ENCODE data around the gene DSCAML1.
A peak's percentile ranks its signal among the peaks of the same experiment; 100 is the strongest.

Gene DSCAML1

GRCh38 chr11:117623831-117624271 is 173.2 kb downstream of the DSCAML1 start:
- Histone ChIP-seq H3K4me2 (ENCODE audit: low read length) (no peak overlapping the region), H3K36me3 (ENCODE audit: insufficient read depth, low read length) (no peaks in the 10 kb centered on the region), H3K4me3 (ENCODE audit: low read depth, low read length, poor library complexity, severe bottlenecking) (no peak overlapping the region), H3K9me3 (ENCODE audit: low read length) (no peaks in the 10 kb centered on the region), H2AFZ (ENCODE audit: low read length) (no peak overlapping the region), H3K27me3 (ENCODE audit: insufficient read depth, low read length) (no peaks in the 10 kb centered on the region), H4K20me1 (ENCODE audit: insufficient read depth, low read length) (no peaks in the 10 kb centered on the region), H3K79me2 (ENCODE audit: insufficient read depth, low read length) (no peaks in the 10 kb centered on the region), H3F3A (ENCODE audit: insufficient read depth, low read length) (no peaks in the 10 kb centered on the region), H3K9me2 (ENCODE audit: low read depth, low read length) (no peaks in the 10 kb centered on the region), H3K27ac (ENCODE audit: low read depth, low read length, poor library complexity, severe bottlenecking) (no peak overlapping the region), H3K9ac (ENCODE audit: low read length) (no peak overlapping the region), H3K4me1 (ENCODE audit: insufficient read depth, low read length, severe bottlenecking) (no peaks in the 10 kb centered on the region)
- no peak for TF ChIP-seq EZH2 (IDR thresholded peaks at IDR 0.05; ENCODE audit: borderline replicate concordance, low read length)
- TF ChIP-seq, protein P1, sequence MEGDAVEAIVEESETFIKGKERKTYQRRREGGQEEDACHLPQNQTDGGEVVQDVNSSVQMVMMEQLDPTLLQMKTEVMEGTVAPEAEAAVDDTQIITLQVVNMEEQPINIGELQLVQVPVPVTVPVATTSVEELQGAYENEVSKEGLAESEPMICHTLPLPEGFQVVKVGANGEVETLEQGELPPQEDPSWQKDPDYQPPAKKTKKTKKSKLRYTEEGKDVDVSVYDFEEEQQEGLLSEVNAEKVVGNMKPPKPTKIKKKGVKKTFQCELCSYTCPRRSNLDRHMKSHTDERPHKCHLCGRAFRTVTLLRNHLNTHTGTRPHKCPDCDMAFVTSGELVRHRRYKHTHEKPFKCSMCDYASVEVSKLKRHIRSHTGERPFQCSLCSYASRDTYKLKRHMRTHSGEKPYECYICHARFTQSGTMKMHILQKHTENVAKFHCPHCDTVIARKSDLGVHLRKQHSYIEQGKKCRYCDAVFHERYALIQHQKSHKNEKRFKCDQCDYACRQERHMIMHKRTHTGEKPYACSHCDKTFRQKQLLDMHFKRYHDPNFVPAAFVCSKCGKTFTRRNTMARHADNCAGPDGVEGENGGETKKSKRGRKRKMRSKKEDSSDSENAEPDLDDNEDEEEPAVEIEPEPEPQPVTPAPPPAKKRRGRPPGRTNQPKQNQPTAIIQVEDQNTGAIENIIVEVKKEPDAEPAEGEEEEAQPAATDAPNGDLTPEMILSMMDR (IDR thresholded peaks at IDR 0.05; ENCODE audit: low read length): no peak

DNA sequence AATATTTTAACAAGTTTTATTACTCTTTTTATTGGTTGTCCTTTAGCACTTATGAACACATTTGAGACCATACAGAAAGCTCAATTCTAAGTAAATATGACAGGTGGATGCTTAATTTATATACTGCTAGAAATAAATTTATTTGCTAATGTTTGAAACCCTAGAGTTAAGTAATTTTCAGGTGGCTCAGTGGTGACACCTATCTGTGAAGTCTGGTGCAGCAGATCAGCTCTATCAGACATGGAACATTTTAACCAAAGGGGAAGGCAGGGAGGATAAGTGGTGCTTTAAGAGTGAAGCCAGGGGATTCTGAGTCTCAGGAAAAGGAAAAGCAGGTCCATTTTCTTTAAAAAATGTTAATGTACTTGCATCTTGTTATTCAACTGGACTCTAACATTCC is 175.8 kb downstream of the DSCAML1 start:
- no peaks in the 10 kb centered on the region for H3K79me2 ChIP-seq (ENCODE audit: insufficient read depth, low read length)
- no peak overlapping the region for H2AFZ ChIP-seq (ENCODE audit: low read length)
- no peak overlapping the region for H3K9ac ChIP-seq (ENCODE audit: low read length)
- no peak overlapping the region for H3K27ac ChIP-seq (ENCODE audit: low read depth, low read length, poor library complexity, severe bottlenecking)
- H3K4me3 ChIP-seq (ENCODE audit: low read depth, low read length, poor library complexity, severe bottlenecking): no peak overlapping the region
- H3K36me3 ChIP-seq (ENCODE audit: insufficient read depth, low read length): no peaks in the 10 kb centered on the region
- H3K27me3 ChIP-seq (ENCODE audit: insufficient read depth, low read length): no peaks in the 10 kb centered on the region
- no peaks in the 10 kb centered on the region for H3K9me3 ChIP-seq (ENCODE audit: low read length)
- H3F3A ChIP-seq (ENCODE audit: insufficient read depth, low read length): no peaks in the 10 kb centered on the region
- H3K4me1 ChIP-seq (ENCODE audit: insufficient read depth, low read length, severe bottlenecking): no peaks in the 10 kb centered on the region
- TF ChIP-seq EZH2 (IDR thresholded peaks at IDR 0.05; ENCODE audit: borderline replicate concordance, low read length): no peak
- TF ChIP-seq, protein P1 (IDR thresholded peaks at IDR 0.05; ENCODE audit: low read length): peak; percentile 58
- H4K20me1 ChIP-seq (ENCODE audit: insufficient read depth, low read length): no peaks in the 10 kb centered on the region
- no peak overlapping the region for H3K4me2 ChIP-seq (ENCODE audit: low read length)
- H3K9me2 ChIP-seq (ENCODE audit: low read depth, low read length): no peaks in the 10 kb centered on the region

DNA sequence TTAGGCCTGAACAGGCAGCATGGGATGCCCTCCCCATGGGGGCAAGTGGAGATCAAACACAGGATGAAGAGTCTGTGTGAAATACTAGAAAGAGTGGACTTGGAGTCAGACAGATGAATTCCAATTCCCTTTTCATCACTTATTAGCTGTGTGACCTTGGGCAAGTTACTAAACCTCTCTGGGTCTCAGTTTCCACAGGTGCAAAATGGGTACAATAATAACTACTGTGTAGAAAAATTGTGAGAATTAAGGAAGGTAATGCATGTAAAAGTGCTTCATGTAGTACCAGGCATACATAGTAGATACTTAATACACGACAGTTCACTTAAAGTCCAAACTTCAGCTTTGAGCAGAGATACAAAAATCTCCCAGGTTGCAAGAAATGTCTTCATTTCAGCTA is 176.4 kb downstream of the DSCAML1 start:
- H3K4me2 ChIP-seq (ENCODE audit: low read length): no peak overlapping the region
- H3F3A ChIP-seq (ENCODE audit: insufficient read depth, low read length): no peaks in the 10 kb centered on the region
- no peaks in the 10 kb centered on the region for H3K79me2 ChIP-seq (ENCODE audit: insufficient read depth, low read length)
- H3K4me3 ChIP-seq (ENCODE audit: low read depth, low read length, poor library complexity, severe bottlenecking): no peak overlapping the region
- H3K27ac ChIP-seq (ENCODE audit: low read depth, low read length, poor library complexity, severe bottlenecking): no peak overlapping the region
- H3K9me3 ChIP-seq (ENCODE audit: low read length): no peaks in the 10 kb centered on the region
- TF ChIP-seq, protein P1 (IDR thresholded peaks at IDR 0.05; ENCODE audit: low read length): no peak
- TF ChIP-seq EZH2 (IDR thresholded peaks at IDR 0.05; ENCODE audit: borderline replicate concordance, low read length): no peak
- H3K9me2 ChIP-seq (ENCODE audit: low read depth, low read length): no peaks in the 10 kb centered on the region
- no peaks in the 10 kb centered on the region for H3K36me3 ChIP-seq (ENCODE audit: insufficient read depth, low read length)
- H3K27me3 ChIP-seq (ENCODE audit: insufficient read depth, low read length): no peaks in the 10 kb centered on the region
- no peak overlapping the region for H3K9ac ChIP-seq (ENCODE audit: low read length)
- no peak overlapping the region for H2AFZ ChIP-seq (ENCODE audit: low read length)
- no peaks in the 10 kb centered on the region for H4K20me1 ChIP-seq (ENCODE audit: insufficient read depth, low read length)
- H3K4me1 ChIP-seq (ENCODE audit: insufficient read depth, low read length, severe bottlenecking): no peaks in the 10 kb centered on the region

Data from OCI-LY1 (cell line).